Measurements from ENCODE around the gene TMEM200B.

DNA sequence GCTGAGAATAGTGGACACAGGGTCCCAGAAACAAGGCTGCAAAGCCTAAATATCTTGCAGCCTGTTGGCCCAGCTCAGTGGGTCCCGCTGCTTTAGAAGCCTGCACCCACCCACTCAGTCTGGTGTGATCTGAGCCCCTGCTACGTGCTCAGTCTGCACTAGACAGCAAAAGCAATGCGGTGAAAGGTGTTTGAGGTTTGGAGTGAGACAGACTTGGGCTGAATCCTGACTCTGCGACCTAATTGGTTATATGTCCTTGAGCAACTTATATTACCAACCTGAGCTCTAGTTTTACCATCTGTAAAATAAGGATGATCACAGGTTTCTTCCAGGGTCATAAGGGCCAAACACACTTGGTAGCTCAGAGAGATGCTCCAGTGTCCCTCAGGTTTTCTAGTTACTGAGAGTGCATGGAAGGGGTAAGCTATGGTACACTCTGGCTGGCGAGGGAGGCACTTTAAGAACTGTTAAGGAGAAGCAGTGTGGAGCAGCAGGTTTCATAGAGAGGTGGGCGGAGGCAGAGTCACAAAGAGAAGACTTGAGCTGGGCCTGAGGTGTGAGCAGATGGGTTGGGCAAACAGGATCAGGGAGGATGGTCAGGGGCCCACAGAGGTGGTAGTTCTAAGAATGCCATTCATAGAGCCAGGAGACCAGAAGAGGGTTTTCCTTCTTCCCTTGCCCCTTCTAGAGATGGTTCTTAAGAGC is 10.1 kb downstream of the TMEM200B start:
- no peak for TF ChIP-seq CTCF (IDR thresholded peaks at IDR 0.05)
- TF ChIP-seq POLR2A (IDR thresholded peaks at IDR 0.05), result no peak
